Hematopoietic multipotent progenitor cell treated with erythropoietin and hydrocortisone succinate and interleukin-3 and kit ligand, for 6 days (in vitro differentiated cells): ENCODE results near the gene RPL38.
"Not testable (repeated sequence)": the region's sequence is repeated elsewhere in the genome, so short reads cannot be mapped to it uniquely, and the experiment has no call there.

Experiments
- DNase-seq: peaks from one replicate; pipeline ENCODE4 v3.0.0-alpha.2; 2015

The RPL38 gene

DNA sequence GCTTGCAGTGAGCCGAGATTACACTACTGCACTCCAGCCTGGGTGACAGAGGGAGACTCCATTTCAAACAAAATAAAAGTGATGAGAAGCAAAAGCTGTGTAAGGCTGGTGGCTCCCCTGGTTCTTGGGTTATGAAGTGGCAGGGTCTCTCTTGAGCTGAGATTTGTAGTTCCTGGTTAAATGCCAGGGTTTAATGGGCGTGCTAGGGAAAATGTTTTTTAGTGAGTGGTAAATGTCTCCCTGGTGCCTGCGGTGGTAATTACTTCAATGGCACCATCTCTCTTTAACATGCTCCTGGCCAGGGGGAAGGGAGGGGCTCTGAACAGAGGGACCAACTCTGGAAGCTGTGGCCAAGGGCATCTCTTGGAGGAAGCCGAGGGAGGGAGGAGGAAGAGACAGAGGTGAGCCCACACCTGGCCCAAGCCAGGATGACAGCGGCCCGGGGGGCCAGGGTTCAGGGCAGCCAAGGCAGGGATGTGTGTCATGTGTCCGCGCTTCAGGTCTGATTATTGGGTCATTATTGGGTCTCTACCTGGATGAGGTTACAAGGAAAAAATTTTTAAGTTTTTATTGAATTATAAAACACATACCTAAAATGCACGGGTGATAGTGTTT, 17.8 kb upstream of the RPL38 start:
- DNase-seq, result no peak

DNA sequence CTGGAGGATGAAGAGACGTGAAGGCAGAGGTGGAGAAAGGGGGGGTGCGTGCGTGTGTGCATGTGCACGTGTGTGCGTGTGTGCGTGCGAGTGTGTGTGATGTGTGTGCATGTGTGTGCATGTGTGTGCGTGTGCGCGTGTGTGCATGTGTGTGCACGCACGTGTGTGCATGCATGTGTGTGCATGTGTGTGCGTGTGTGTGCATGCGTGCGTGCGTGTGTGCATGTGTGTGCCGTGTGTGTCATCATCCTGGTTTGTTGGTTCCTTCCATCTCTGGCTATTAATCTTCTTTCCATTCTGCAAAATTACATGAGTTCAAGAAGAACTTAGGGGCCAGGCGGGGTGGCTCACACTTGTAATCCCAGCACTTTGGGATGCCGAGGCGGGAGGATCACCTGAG, 17.0 kb upstream of the RPL38 start:
- no peak for DNase-seq

GRCh38 chr17:74187761-74188160, 15.7 kb upstream of the RPL38 start:
- DNase-seq, result no peak

- DNase-seq, result not testable (repeated sequence)
Measured at GRCh38 chr17:74188687-74189086, 14.8 kb upstream of the RPL38 start.

DNA sequence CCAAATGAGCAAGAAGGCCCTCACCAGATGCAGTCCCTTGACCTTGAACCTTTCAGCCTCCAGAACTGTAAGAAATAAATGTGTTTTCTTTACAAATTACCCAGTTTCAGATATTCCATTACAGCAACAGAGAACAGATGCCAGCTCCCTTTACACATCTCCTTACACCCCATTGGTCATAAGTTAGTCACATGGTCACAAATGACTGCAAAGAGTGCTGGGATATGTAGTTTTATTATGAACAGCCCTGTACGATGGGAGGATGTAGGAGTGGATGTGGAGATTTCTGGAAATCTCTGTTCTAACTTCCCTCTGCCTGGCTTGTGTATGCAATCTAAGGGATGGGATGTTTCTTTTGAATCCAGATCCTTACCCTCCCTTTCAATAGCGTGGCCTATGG, 13.3 kb upstream of the RPL38 start:
- DNase-seq, result peak; percentile 73

DNA sequence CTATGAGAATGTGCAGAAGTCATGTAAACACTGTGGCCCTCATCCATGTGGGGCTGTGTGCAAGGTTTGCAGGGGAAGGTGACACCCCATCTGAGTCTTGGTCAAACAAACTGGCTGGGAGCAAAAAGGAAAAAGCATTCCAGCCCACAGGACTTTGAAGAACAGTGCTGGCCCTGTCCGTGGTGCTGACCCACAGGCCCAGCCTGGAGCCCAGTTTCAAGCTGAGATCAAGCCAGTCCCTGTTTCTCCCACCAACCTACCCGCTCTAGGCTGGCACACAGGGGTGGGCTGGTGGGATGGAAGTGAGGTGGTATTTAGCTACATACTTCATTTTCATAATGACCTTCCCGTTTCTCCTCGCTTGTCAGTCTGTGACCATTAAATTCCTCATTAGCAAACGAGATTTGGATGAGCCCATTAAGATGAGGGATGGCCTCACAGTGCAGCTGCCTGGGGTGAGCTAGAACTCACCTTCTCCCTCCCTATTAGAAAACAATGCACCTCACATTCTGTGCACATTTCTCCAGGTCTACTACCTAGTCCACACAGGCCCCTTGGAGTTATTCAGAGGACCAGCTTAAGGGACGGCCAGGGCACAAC, 12.6 kb upstream of the RPL38 start:
- peak; percentile 38 for DNase-seq

DNA sequence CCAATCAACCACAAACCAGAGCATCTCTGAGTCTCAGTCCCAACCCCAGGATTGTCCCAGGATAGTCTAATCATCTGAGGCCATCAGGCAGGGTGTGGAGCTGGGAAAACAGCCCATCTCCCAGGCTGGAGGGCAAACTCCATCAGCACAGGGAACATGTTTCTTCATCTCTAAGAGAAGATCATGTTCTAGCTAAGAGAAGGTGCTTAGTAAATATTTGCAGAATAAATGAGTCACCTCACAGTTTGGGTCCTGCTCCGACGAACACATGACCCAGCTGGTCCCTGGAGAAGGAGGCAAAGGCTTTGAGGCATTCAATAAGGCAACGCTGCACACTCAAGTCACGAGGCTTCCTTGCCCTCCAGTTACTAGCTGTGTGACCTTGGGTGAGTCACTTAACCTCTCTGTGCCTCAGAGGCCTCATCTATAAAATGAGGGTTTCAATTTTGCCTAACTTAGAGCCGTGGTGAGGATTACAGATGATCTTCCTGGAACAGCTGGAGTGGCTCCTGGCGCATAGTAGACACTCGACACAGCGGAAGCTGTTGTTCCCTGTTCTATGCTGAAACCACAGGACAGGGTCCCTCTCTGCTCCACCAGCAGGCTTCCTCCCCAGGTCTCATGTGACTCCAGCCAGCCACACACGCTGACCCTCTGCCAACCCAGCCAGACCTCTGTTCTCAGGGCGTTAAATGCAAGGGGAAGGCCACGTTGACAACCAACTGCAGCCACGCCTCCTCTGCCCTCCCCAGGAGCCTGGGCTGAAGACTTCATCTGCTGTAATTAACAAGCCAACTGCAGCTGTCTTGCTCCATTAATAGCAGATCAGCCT, 10.3 kb upstream of the RPL38 start:
- peak; percentile 62 for DNase-seq

- DNase-seq, result no peak
Measured at GRCh38 chr17:74194682-74195081, 8.8 kb upstream of the RPL38 start.

- no peak for DNase-seq
Measured at GRCh38 chr17:74196541-74197317, 6.7 kb upstream of the RPL38 start.

GRCh38 chr17:74197801-74198200, 5.7 kb upstream of the RPL38 start:
- DNase-seq, result no peak

GRCh38 chr17:74198694-74199093, 4.8 kb upstream of the RPL38 start:
- no peak for DNase-seq

- peak; percentile 69 for DNase-seq
Measured at GRCh38 chr17:74199306-74200092, 4.0 kb upstream of the RPL38 start.

DNA sequence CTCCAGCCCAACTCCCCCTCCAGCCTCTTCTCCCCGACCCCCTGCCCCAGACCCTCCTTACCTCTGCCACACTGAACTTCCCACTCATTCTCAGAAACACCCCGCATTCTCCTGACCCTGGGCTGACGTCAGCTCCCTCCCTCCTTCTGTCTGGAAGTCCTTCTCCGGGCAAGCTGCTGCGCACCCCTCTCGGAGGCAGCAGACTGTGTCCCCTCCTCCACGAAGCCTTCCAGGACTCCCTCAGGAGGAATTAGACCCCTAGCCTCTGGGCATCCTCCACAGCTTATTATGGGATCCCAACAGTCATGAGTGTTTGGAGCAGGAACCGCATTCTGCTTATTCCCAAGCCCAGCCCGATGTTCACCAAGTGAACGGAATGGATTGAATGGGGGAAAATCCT, 3.4 kb upstream of the RPL38 start:
- DNase-seq, result no peak

- DNase-seq, result peak; percentile 50
Measured at GRCh38 chr17:74201250-74201649, 2.2 kb upstream of the RPL38 start.

DNA sequence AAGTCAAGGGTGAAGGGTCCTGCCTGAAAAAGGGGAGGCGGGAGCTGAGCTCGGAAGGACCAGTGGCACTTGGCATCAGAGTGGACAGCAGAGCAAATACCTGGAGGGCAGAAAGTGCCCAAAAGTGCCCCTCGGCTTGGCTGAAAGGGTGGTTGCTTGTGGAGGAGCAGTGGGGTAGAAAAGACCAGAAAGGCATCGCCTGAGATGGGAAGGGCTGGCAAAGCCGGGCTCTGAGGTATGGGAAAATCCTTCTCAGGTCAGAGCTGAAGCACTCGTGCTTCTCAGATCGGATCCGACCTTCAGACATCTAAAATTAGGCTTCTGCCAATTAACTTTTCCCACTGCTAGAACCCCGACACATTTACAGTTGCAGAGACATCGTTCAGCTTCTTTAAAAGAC, 1.5 kb upstream of the RPL38 start:
- DNase-seq, result no peak

GRCh38 chr17:74202938-74203337, 540 bp upstream of the RPL38 start:
- DNase-seq, result no peak

DNA sequence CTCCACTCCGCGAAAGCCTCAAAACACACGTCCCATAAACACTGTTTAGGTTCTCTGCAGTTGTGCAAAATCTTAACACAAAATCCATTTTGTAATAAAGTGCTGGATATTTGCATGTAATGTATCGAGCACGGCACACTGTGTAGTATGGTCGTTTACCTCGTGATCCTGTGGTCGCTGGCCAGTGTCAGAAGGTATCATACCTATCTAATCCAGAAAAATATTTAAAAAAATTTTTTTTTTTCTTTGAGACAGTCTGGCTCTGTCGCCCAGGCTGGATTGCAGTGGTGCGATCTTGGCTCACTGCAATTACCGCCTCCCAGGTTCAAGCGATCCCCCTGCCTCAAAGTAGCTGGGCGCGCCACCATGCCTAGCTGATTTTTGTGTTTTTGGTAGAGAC, 996 bp downstream of the RPL38 start:
- DNase-seq, result no peak

GRCh38 chr17:74205274-74205673, 1.8 kb downstream of the RPL38 start:
- DNase-seq, result no peak

DNA sequence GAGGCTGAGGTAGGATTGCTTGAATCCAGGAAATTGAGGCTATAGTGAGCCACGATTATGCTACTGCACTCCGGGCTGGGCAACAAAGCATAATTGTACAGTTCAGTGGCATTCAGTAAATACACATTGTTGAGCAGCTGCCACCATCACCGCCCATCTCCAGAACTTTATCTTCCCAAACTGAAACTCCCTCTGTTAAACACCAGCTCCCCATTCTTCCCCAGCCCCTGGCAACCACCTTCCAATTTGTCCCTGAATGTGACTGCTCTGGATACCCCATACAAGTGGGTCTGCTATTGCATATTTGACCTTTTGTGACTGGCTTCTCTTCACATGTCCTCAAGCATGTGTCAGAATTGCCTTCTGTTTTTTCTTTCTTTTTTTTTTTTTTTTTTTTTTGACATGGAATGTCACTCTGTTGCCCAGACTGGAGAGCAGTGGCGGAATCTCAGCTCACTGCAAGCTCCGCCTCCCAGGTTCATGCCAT, 2.9 kb downstream of the RPL38 start:
- no peak for DNase-seq

GRCh38 chr17:74210191-74211140, 7.0 kb downstream of the RPL38 start:
- DNase-seq, result peak; percentile 83
